ENCODE measurements around the gene ERRFI1. TPM values are rescaled to one million over a fixed set of nuclear protein-coding genes. Genes with fewer than 3 reads are reported as not detected.

ERRFI1 gene
- total and polyA plus RNA-seq, 5 donors, result 9.8 to 16.9 (median 14.1) TPM

- Histone ChIP-seq H3K9me3 (ENCODE audit: control insufficient read depth, low read length) (no peaks in the 10 kb centered on the region), H3K4me1 (ENCODE audit: control insufficient read depth, insufficient read depth, low read length) (peaks cover 1% of the 10 kb centered on the region), H3K4me3 (ENCODE audit: low read length) (no peak overlapping the region), H3K27me3 (ENCODE audit: control insufficient read depth, insufficient read depth) (no peaks in the 10 kb centered on the region), H3K27ac (ENCODE audit: low read length) (no peak overlapping the region)
- intact Hi-C loops (cut with DNase I), result loop anchor here in 3 of 4 donors (10.0 kb wide), 1 partner anchor 329 kb away; the partner anchor contains the start of gene SLC45A1 (in 3 of the 3)
- DNase-seq (no peak), ATAC-seq (no peak)
- 72% methylated on average over 15 of the region's 15 CpGs for WGBS
Measured at GRCh38 chr1:7985851-7986612, 40.1 kb downstream of the ERRFI1 start.

DNA sequence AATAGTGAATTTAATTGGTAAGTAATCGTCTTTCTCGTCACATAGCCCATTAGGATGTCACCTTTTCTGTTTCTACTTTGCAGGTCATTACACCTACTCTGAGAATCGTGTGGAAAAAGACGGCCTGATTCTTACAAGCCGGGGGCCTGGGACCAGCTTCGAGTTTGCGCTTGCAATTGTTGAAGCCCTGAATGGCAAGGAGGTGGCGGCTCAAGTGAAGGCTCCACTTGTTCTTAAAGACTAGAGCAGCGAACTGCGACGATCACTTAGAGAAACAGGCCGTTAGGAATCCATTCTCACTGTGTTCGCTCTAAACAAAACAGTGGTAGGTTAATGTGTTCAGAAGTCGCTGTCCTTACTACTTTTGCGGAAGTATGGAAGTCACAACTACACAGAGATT, 41.3 kb downstream of the ERRFI1 start:
- H3K4me3 ChIP-seq (ENCODE audit: low read length), result no peak overlapping the region
- H3K27me3 ChIP-seq (ENCODE audit: control insufficient read depth, insufficient read depth), result no peaks in the 10 kb centered on the region
- H3K9me3 ChIP-seq (ENCODE audit: control insufficient read depth, low read length), result no peaks in the 10 kb centered on the region
- 93% methylated on average over 15 of the region's 15 CpGs for WGBS
- no peak for ATAC-seq
- intact Hi-C loops (cut with DNase I), result loop anchor here in 3 of 4 donors (5.0 to 10.0 kb wide), 3 partner anchors 32 to 330 kb away; partner anchors contain the start of gene SLC45A1 (in 3 of the 3)
- H3K27ac ChIP-seq (ENCODE audit: low read length), result no peak overlapping the region
- H3K4me1 ChIP-seq (ENCODE audit: control insufficient read depth, insufficient read depth, low read length), result peaks cover 1% of the 10 kb centered on the region
- no peak for DNase-seq

DNA sequence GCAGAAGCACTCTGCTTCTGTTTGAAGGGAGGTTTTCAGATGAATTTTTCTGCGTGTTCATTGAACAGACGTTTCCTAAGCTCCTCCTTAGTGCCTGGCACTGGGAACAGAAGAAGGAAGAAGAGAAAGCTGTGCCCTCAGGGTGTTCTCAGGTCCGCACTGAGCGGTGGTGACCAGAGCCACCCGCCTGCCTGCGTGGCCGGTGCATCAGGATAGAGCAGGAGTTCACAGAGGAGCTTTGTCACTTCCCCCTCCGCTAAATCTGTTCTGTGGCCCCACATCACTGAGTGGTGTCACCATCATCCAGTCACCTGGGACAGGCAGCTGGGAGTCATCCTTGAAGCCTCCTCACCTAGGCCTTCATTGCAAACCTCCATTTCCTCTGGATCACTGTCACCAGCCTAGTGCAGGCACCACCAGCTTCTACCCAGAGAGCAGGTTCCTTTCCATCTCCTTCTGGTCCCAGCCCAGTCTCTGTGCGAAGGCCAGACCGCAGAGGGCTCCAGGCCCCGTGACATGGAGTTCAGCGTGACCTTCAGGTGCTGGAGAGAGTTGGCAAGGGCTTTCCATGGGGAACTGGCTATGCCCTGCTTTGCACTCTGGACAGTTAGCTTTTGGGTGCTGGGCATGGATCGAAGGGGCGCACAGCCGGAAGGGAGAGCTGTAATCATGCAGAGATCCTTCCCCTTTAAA, 42.9 kb downstream of the ERRFI1 start:
- DNase-seq, result no peak
- intact Hi-C loops (cut with DNase I), result loop anchor here in 3 of 4 donors (5.0 to 10.0 kb wide), 3 partner anchors 34 to 332 kb away; partner anchors contain the start of gene SLC45A1 (in 3 of the 3)
- no peak for ATAC-seq
- WGBS, result 92% methylated on average over 15 of the region's 15 CpGs
- Histone ChIP-seq H3K9me3 (ENCODE audit: control insufficient read depth, low read length) (no peaks in the 10 kb centered on the region), H3K27ac (ENCODE audit: low read length) (no peak overlapping the region), H3K4me3 (ENCODE audit: low read length) (no peak overlapping the region), H3K27me3 (ENCODE audit: control insufficient read depth, insufficient read depth) (no peaks in the 10 kb centered on the region), H3K4me1 (ENCODE audit: control insufficient read depth, insufficient read depth, low read length) (peaks cover 1% of the 10 kb centered on the region)

DNA sequence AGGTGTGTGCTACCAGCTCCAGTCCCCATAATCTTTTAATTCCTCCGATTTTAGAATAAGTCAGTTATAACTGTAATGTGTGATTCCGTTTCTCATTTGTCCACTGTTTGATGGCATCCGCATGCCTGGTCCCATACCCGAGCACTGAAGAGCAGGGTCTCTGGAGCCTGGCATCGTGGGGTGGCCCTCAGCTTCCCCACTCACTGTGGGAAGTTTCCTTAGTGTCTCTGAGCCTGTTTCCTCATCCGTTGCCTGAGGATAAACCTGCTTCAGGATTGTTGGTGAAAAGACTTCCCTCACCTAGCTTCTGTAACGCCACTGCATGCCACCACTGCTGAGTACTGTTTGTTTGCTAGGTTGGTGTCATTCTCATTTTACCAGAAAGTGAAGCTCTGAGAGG, 45.1 kb downstream of the ERRFI1 start:
- H3K9me3 ChIP-seq (ENCODE audit: control insufficient read depth, low read length), result no peaks in the 10 kb centered on the region
- no peak for DNase-seq
- no peak for ATAC-seq
- no peak overlapping the region for H3K4me3 ChIP-seq (ENCODE audit: low read length)
- intact Hi-C loops (cut with DNase I), result loop anchor here in 3 of 4 donors (5.0 to 10.0 kb wide), 3 partner anchors 36 to 334 kb away; partner anchors contain the start of gene SLC45A1 (in 3 of the 3)
- no peak overlapping the region for H3K27ac ChIP-seq (ENCODE audit: low read length)
- 89% methylated on average over 7 of the region's 7 CpGs for WGBS
- peaks cover 4% of the 10 kb centered on the region for H3K4me1 ChIP-seq (ENCODE audit: control insufficient read depth, insufficient read depth, low read length)
- no peaks in the 10 kb centered on the region for H3K27me3 ChIP-seq (ENCODE audit: control insufficient read depth, insufficient read depth)

DNA sequence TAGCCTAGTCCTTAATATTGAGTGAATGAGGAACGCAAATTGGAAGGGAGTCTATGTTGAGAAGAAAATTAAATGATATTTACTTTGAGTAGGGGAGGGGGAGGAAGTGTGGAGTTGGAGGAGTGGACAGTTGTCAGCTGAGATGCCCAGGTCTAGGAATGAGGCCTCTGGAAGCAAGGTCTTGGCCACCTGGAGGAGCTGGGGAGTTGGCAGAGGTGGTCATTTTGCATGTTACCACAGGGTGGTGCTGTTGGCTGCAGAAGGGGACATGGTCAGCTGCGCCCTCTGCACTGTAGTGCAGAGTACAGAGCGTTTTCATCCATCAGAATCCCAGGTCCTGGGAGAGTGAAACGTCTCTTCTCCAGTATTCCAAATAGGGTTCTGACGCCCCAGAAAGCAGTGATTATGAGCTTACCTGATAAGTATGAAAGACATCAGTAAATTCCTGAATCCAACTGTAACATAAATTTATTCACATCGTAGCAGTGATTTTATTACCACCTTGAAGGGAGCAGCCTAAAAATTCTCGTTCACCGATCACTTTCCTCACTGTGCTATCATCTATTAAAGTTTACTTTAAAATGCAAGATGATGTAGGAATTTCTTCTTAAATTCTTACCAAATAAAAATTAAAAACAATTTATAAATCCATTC, 50.8 kb downstream of the ERRFI1 start:
- H3K27ac ChIP-seq (ENCODE audit: low read length), result no peak overlapping the region
- H3K4me1 ChIP-seq (ENCODE audit: control insufficient read depth, insufficient read depth, low read length), result peaks cover 2% of the 10 kb centered on the region
- DNase-seq (peak; percentile 70 to 83 (median 75)), ATAC-seq (peak; percentile 95)
- H3K9me3 ChIP-seq (ENCODE audit: control insufficient read depth, low read length), result no peaks in the 10 kb centered on the region
- intact Hi-C loops (cut with DNase I), result loop anchor here in 1 of 4 donors (5.0 to 10.0 kb wide), 2 partner anchors 337 to 759 kb away; no protein-coding TSS in a partner anchor
- no peaks in the 10 kb centered on the region for H3K27me3 ChIP-seq (ENCODE audit: control insufficient read depth, insufficient read depth)
- no peak overlapping the region for H3K4me3 ChIP-seq (ENCODE audit: low read length)
- WGBS, result 63% methylated on average over 8 of the region's 8 CpGs

DNA sequence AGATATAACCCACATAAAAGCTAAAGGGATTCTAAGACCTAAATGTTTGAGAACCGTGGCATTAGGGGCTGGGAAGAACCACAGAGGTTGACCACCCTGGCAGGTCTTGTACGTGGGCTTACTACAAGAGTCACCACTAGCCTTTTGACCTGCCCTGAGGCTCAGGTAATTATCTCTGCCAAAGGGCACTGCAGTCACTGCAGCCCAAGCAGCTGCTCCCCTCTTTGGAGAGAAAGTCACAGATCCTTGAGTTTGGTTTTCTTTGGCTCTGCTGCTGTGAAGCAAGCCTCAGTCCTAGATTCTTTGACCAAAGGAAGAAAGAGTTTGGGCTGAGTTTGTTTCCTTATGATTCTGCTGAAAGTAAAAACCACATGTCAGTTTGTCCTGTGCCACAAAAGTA, 53.0 kb downstream of the ERRFI1 start:
- H3K27me3 ChIP-seq (ENCODE audit: control insufficient read depth, insufficient read depth), result no peaks in the 10 kb centered on the region
- DNase-seq, result no peak
- H3K4me3 ChIP-seq (ENCODE audit: low read length), result no peak overlapping the region
- intact Hi-C loops (cut with DNase I), result loop anchor here in 1 of 4 donors (10.0 kb wide), 1 partner anchor 762 kb away; no protein-coding TSS in a partner anchor
- WGBS, result over 99% methylated on average over 2 of the region's 2 CpGs
- H3K27ac ChIP-seq (ENCODE audit: low read length), result no peak overlapping the region
- peaks cover 2% of the 10 kb centered on the region for H3K4me1 ChIP-seq (ENCODE audit: control insufficient read depth, insufficient read depth, low read length)
- ATAC-seq, result no peak
- H3K9me3 ChIP-seq (ENCODE audit: control insufficient read depth, low read length), result no peaks in the 10 kb centered on the region

DNA sequence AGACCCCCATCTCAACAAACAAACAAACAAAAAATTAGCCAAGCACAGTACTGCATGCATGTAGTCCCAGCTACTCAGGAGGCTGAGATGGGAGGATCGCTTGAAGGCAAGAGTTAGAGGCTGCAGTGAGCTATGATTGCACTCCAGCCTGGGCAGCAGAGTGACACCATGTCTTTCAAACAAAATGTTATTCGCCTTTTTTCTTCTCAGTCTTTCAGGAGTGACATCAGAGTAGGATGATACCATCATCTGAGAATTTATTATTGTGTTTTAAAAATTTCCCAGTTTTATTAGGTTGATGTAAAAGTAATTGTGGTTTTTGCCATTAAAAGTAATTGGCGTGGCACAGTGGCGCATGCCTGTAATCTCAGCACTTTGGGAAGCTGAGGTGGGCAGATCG, 53.8 kb downstream of the ERRFI1 start:
- H3K27me3 ChIP-seq (ENCODE audit: control insufficient read depth, insufficient read depth), result no peaks in the 10 kb centered on the region
- H3K9me3 ChIP-seq (ENCODE audit: control insufficient read depth, low read length), result no peaks in the 10 kb centered on the region
- intact Hi-C loops (cut with DNase I), result loop anchor here in 1 of 4 donors (10.0 kb wide), 1 partner anchor 763 kb away; no protein-coding TSS in a partner anchor
- peaks cover 2% of the 10 kb centered on the region for H3K4me1 ChIP-seq (ENCODE audit: control insufficient read depth, insufficient read depth, low read length)
- ATAC-seq (no peak), DNase-seq (no peak)
- 97% methylated on average over 5 of the region's 5 CpGs for WGBS
- H3K4me3 ChIP-seq (ENCODE audit: low read length), result no peak overlapping the region
- no peak overlapping the region for H3K27ac ChIP-seq (ENCODE audit: low read length)

DNA sequence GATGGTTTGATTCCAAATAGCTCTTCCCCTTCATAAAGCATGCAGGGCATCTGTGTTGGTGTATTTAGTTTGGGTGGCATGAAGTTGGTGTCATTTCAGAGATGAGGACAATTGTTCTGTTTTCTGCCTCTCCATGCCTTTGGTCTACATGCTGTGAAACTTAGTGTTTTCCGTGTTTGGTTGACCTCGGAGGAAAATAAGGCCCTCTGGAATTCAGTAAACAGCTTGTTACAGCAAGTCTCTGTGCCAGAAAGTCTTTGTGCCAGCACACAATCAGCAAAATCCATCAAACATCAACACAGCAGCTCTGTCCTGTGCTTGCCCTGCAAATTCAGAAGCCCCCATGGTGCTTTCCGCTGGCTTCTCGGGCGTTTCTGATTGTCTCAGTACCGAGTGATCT, 55.1 kb downstream of the ERRFI1 start:
- H3K4me3 ChIP-seq (ENCODE audit: low read length), result no peak overlapping the region
- H3K4me1 ChIP-seq (ENCODE audit: control insufficient read depth, insufficient read depth, low read length), result no peaks in the 10 kb centered on the region
- intact Hi-C loops (cut with DNase I), result loop anchor here in 1 of 4 donors (10.0 kb wide), 1 partner anchor 764 kb away; no protein-coding TSS in a partner anchor
- ATAC-seq (no peak), DNase-seq (no peak)
- 84% methylated on average over 6 of the region's 6 CpGs for WGBS
- no peaks in the 10 kb centered on the region for H3K9me3 ChIP-seq (ENCODE audit: control insufficient read depth, low read length)
- H3K27ac ChIP-seq (ENCODE audit: low read length), result no peak overlapping the region
- H3K27me3 ChIP-seq (ENCODE audit: control insufficient read depth, insufficient read depth), result no peaks in the 10 kb centered on the region

DNA sequence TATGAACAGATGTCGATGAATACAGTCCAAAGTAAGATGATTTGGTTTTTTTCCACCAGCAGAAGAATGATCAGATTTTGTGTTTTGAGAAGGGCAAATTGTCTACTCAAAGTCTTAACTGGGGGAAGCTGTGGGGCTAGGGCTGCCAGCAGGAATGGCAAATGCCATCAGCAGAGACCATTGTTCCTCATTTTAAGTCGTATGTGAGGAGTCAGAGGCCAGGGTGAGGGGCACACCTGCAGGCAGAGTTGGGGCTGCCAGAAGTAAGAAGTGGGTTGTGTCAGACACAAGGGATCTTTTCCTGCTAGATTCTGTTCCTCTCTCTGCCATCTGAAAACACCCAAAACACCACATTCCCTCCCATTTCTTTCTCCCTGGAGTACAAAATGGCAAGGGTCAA, 55.9 kb downstream of the ERRFI1 start:
- 81% methylated on average over 2 of the region's 2 CpGs for WGBS
- intact Hi-C loops (cut with DNase I), result loop anchor here in 1 of 4 donors (10.0 kb wide), 1 partner anchor 765 kb away; no protein-coding TSS in a partner anchor
- DNase-seq, result no peak
- no peaks in the 10 kb centered on the region for H3K4me1 ChIP-seq (ENCODE audit: control insufficient read depth, insufficient read depth, low read length)
- no peak overlapping the region for H3K27ac ChIP-seq (ENCODE audit: low read length)
- no peak for ATAC-seq
- no peaks in the 10 kb centered on the region for H3K9me3 ChIP-seq (ENCODE audit: control insufficient read depth, low read length)
- H3K27me3 ChIP-seq (ENCODE audit: control insufficient read depth, insufficient read depth), result no peaks in the 10 kb centered on the region
- H3K4me3 ChIP-seq (ENCODE audit: low read length), result no peak overlapping the region

DNA sequence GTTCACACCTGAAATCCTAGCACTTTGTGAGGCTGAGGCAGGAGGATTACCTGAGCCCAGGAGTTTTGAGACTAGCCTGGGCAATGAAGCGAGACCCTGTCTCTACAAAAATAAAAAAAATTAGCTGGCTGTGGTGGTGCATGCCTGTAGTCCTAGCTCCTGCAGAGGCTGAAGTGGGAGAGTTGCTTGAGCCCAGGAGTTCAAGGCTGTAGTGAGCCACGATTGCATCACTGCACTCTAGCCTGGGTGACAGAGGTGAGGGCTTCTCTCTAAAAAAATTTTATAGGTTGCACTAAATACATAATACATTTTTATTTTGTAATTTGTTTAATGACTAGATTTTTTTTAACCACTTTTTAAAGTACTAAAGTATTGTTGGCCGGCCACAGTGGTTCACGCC, 58.5 kb downstream of the ERRFI1 start:
- no peak for ATAC-seq
- 87% methylated on average over 4 of the region's 4 CpGs for WGBS

More for the DNA sequence above, 58.5 kb downstream of the ERRFI1 start:
- DNase-seq, result no peak
- H3K4me1 ChIP-seq (ENCODE audit: control insufficient read depth, insufficient read depth, low read length), result no peaks in the 10 kb centered on the region
- no peaks in the 10 kb centered on the region for H3K27me3 ChIP-seq (ENCODE audit: control insufficient read depth, insufficient read depth)
- H3K4me3 ChIP-seq (ENCODE audit: low read length), result no peak overlapping the region
- H3K9me3 ChIP-seq (ENCODE audit: control insufficient read depth, low read length), result no peaks in the 10 kb centered on the region
- intact Hi-C loops (cut with DNase I), result no loop called here
- H3K27ac ChIP-seq (ENCODE audit: low read length), result no peak overlapping the region

Measured in right cardiac atrium (tissue), 5 donors.